HG03342 (cell line): ENCODE data around the gene ASIC2.

Experiments used
- ATAC-seq: cut with Tn5 transposase; IDR thresholded peaks from one replicate; pipeline ENCODE4 v1.9.1; 2021; ENCODE audit warnings: mild to moderate bottlenecking, moderate library complexity; ENCODE audit not compliant: unreplicated experiment

Gene ASIC2

GRCh38 chr17:33079201-33079600 lies 213.9 kb downstream of the ASIC2 start:
- ATAC-seq: no peak

DNA sequence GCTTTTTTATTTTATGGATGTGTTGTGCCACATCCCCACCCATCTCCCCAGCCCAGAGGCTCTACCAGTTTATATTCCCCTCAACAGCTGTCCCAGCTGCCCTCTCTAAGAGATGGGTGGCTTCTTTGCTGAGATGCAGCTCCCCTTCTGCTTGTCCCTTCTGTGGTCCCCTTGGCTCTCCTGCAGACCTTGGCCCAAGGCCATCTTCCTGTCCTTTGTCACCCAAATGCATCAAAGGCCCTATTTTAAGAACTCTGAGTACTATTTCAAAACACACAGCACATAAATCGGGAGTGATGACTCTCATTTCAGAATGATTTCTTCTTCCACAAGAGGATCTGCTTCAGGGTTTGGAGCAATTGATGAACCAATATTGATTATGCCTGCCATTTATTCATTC lies 216.1 kb downstream of the ASIC2 start:
- no peak for ATAC-seq

- ATAC-seq: no peak
These were observed 219.7 kb downstream of the ASIC2 start for GRCh38 chr17:33073416-33073815.

- no peak for ATAC-seq
These were observed 220.5 kb downstream of the ASIC2 start for GRCh38 chr17:33072421-33073161.

- no peak for ATAC-seq
These were observed 221.4 kb downstream of the ASIC2 start for GRCh38 chr17:33071656-33072055.

- ATAC-seq: no peak
These were observed 235.5 kb downstream of the ASIC2 start for GRCh38 chr17:33057564-33057963.

- no peak for ATAC-seq
These were observed 236.5 kb downstream of the ASIC2 start for GRCh38 chr17:33056399-33057146.

- no peak for ATAC-seq
These were observed 237.3 kb downstream of the ASIC2 start for GRCh38 chr17:33055746-33056145.

- no peak for ATAC-seq
These were observed 237.9 kb downstream of the ASIC2 start for GRCh38 chr17:33055171-33055611.

DNA sequence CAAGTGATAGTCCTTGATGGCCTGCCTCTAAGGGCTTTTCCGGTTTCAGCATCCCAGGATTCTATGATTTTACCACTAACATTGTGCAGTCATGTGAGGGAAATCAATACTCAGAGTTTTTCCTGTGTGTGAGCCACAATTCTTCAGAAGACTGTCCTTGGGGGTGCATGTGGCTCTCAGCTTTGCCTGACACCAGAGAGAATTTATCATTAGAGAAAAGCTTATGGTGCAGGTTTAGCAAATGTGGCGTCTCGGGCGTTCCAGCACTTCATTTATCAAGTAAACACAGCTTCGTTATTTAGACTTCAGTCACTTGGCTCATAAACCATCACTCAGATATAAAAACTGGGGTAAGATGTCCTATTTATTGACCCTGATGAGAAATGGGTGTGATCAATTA lies 238.7 kb downstream of the ASIC2 start:
- ATAC-seq: no peak

DNA sequence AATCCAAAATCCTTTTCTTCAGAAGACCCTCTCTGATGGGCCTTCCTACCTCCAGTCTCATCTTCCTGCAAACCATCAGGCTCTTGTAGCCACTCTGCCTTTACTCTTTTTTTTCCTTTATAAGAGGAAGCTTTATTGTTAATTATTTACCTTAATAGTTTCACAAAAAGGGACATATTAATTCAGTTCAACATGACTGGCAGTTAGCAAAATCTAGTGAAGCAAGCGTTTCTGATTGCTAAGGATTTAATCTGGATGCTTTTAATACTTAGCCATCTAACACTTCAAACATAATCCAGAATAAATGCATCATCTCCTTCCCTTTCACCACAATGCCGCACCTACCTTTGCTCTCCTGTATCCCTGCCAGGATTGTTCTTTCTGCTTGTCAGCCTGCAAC lies 239.4 kb downstream of the ASIC2 start:
- ATAC-seq: no peak

DNA sequence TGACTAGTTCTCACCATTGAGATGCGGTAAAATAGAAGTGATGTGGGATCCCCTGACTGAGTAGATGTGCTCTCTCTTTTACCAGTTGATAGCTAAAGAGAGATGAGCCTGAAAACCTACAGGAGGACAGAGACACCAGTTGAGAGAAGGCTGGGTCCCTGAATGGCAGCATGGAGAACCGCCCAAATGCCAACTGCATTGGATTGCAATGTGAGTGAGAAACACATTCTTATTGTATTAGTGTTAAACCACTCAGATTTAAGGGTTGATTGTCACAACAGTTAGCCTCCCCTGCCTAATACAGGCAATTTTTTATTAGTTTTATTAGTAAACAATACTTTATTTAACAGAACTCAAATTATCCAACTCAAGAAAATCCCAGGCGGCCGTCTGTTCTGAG lies 240.2 kb downstream of the ASIC2 start:
- no peak for ATAC-seq

DNA sequence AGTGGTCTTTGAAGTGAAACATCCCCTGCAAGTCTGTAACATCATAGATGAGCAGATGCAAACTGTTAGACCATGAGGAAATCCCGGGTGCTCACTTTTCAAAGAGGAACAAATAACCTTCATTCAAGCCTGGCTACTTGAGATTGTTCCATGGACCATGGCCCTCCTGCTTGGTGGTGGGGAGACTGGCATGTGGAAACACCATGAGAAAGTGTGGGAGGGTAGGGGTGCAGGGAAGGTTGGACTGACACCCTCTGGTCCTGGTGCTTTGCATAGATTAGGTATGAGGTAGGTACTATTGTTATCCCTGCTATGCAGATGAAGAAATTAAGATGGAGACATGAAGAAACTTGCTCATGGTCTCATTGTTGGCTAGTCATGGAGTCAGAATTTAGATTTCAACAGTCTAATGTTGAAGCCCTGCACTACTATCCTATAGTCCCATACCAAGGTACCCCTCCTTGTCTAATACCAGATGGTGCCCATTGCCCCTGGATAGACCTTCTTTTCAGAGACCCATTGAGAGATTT lies 242.4 kb downstream of the ASIC2 start:
- no peak for ATAC-seq

DNA sequence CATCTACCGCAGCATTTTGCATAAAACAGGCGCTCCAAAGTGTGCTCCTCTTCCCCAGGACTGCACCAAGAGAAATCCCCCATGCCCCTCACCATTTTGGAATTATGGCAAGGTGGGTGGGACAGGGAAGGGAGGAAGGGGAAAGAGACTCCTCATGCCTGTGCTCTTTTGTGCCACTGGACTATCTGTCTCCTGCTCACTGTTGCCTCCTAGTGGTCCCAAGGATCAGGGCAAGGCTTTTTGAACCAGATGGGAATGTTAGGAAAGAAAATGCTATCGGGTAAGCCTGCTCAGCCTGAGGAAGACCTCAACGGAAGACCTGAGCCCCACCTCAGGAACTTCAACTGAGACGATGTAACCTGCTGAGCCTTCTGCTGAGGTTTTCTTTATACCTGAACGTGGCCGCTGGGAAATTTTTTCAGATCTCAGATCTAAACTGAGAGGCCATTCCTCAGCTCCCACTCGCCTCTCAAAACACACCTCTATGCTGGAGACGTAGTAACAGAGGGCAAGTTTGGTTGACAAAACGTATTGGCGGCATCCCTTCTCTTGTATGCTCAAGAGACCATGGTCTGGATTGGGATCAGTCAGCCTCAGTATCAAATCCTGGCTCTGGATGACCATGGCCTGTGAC lies 243.2 kb downstream of the ASIC2 start:
- ATAC-seq: no peak

DNA sequence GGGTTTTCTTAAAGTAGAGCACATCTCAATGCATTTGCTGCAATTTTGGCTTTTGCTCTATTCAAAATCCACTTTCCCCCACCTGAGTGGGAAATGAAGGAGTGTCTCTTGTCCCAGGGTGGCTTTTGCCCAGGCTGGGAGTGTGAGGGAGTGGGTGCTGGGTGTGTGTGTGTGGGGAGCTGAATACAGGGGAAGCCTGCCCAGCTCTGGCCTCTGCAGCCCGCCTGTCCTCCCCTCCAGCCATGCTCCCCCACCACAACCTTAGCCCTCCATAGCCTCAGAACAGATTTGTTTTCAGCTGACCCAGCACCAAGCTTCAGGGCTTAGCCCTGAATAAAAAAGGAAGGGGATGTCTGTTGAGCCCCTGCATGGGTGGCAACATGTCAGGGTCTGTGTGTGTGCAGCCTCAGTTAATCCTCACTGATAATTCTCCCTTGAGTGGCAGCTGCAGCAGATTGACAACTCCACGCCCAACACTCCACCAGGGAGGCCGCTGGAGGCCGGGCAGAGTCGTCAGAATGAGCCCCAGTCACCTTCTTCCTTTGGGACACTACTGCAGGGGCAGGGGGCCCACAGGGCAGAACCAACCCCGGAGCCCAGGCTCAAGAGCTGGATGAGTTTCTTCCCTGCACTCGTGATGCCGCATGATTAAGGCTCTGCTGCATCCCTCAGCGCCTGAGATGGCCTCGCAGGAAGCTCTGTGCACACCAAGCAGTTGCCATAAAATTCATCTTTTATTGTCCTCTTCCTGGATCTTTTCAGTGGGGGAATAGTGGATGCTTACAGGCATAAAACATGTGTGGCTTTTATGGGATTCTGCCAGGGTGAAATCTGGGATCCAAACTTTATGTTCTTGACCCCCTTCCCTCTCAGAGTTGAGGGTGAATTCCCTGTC lies 246.5 kb downstream of the ASIC2 start:
- no peak for ATAC-seq

DNA sequence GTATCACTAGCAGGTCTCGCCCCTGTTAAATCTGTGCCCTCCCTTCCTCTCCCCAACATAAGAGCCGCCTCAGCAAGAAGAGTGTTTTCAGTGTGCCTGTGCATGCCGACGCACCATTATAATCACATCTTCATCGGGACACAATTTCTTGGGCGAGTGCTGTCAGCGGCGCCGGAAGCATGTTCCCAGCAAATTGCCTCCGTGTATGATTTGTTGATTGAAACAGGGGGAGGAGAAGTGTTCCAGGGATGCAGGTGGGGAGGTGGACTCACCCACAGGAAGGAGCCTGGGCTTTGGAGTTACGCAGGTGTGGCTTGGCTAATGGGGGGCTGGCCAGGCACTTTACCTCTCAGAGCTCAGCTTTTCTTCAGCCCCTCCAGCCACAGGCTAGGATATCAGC lies 247.9 kb downstream of the ASIC2 start:
- ATAC-seq: no peak

GRCh38 chr17:33044771-33045170 lies 248.3 kb downstream of the ASIC2 start:
- ATAC-seq: no peak

GRCh38 chr17:33040461-33040860 lies 252.6 kb downstream of the ASIC2 start:
- ATAC-seq: no peak

DNA sequence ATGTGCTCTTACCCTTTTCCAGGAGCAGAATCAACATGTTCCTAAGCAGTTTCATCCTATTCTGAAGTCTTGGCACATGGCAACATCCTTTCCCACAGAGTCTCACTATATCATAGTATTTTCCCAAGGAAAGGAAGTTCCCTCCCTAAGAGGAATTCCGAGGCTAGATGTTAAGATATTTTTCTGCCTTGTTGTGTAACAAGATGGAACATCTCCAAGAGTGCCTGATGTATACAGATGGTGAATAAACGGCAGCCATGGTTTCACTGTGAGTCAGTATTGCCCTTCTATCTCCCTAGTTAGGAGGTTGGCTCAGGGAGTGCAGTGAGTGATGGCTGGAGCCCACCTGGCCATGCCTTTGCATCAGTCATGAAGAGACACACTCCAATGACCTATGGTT lies 253.2 kb downstream of the ASIC2 start:
- no peak for ATAC-seq

DNA sequence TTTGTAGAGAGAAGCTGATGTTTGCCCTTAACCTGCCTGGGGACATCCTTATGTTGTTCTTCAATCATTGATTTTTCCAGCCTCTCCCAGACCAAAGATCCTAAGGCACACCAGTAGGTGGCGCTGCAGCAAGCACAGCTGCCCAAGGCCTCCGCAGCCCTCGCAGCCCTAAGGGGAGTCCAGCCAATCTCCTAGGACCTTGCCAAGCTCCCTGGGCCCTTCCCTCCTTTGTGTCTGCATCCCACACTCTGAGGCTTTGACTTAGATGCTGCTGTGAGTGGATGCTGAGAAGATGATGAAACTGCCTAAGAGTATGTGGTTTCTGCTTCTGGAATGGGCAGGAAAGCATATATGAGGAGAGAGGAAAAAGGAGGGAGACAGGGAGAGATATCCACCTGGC lies 254.4 kb downstream of the ASIC2 start:
- ATAC-seq: no peak

- ATAC-seq: no peak
These were observed 259.9 kb downstream of the ASIC2 start for GRCh38 chr17:33033176-33033575.
